GM23338 (cell line): ENCODE data around the gene COBLL1. TPM values are rescaled to one million over a fixed set of nuclear protein-coding genes. Genes with fewer than 3 reads are reported as not detected.

Experiments used
- ATAC-seq: fragments of 200-7000 bp; cut with Tn5 transposase; 3 replicates; pipeline ENCODE4 v1.9.1; 2020
- DNase-seq: peaks from one replicate; pipeline ENCODE4 v3.0.0-alpha.2; 2015; ENCODE audit warnings: low spot score
- H2AFZ ChIP-seq: fragments of 200-600 bp; sonication (generic); 2 replicates; pipeline ENCODE4 v1.8.0; 2016; ENCODE audit warnings: antibody characterized with exemption, mild to moderate bottlenecking, moderate library complexity
- H3F3A ChIP-seq: fragments of 200-600 bp; sonication (generic); replicated peaks from 2 replicates; pipeline ENCODE4 v1.8.0; 2017; ENCODE audit warnings: antibody characterized with exemption, mixed run types, low read depth
- H3K27ac ChIP-seq: fragments of 200-600 bp; sonication (generic); 2 replicates; pipeline ENCODE4 v1.6.1; 2016; ENCODE audit warnings: low read depth
- H3K27me3 ChIP-seq: fragments of 200-600 bp; sonication (generic); 2 replicates; pipeline ENCODE4 v1.8.0; 2016; ENCODE audit warnings: mild to moderate bottlenecking, mixed run types, moderate library complexity; ENCODE audit not compliant: insufficient read depth
- H3K36me3 ChIP-seq: fragments of 200-600 bp; sonication (generic); 2 replicates; pipeline ENCODE4 v1.8.0; 2016; ENCODE audit warnings: mild to moderate bottlenecking; ENCODE audit not compliant: insufficient read depth
- H3K4me1 ChIP-seq: fragments of 200-600 bp; sonication (generic); 2 replicates; pipeline ENCODE4 v1.8.0; 2016; ENCODE audit warnings: mild to moderate bottlenecking, moderate library complexity; ENCODE audit not compliant: insufficient read depth
- H3K4me2 ChIP-seq: fragments of 200-600 bp; sonication (generic); 2 replicates; pipeline ENCODE4 v1.7.1; 2017; ENCODE audit warnings: mixed run types
- H3K4me3 ChIP-seq: fragments of 200-600 bp; sonication (generic); 2 replicates; pipeline ENCODE4 v1.6.1; 2016; ENCODE audit warnings: mixed run types
- H3K79me2 ChIP-seq: fragments of 200-600 bp; sonication (generic); replicated peaks from 2 replicates; pipeline ENCODE4 v1.8.0; 2017; ENCODE audit warnings: mild to moderate bottlenecking; ENCODE audit not compliant: insufficient read depth
- H3K9me2 ChIP-seq: fragments of 200-600 bp; sonication (generic); 2 replicates; pipeline ENCODE4 v1.8.0; 2017; ENCODE audit not compliant: insufficient read depth
- H4K20me1 ChIP-seq: fragments of 200-600 bp; sonication (generic); replicated peaks from 2 replicates; pipeline ENCODE4 v1.8.0; 2017; ENCODE audit warnings: mild to moderate bottlenecking; ENCODE audit not compliant: insufficient read depth
- H3K27ac Mint-ChIP-seq: 2 replicates; pipeline ENCODE4 v1.8.0; 2020; ENCODE audit warnings: inconsistent platforms, mild to moderate bottlenecking, moderate library complexity, mixed read lengths
- H3K27me3 Mint-ChIP-seq: 3 replicates; pipeline ENCODE4 v1.8.0; 2022; ENCODE audit warnings: low read depth, mild to moderate bottlenecking, moderate library complexity, mixed read lengths, inconsistent platforms; ENCODE audit not compliant: insufficient read depth, poor library complexity
- H3K36me3 Mint-ChIP-seq: 3 replicates; pipeline ENCODE4 v1.8.0; 2021; ENCODE audit warnings: low read depth, mild to moderate bottlenecking, inconsistent platforms, moderate library complexity, mixed read lengths
- H3K4me1 Mint-ChIP-seq: 3 replicates; pipeline ENCODE4 v1.8.0; 2020; ENCODE audit warnings: mild to moderate bottlenecking, inconsistent platforms, mixed read lengths
- H3K4me3 Mint-ChIP-seq: 3 replicates; pipeline ENCODE4 v1.8.0; 2021; ENCODE audit warnings: moderate library complexity, mild to moderate bottlenecking, inconsistent platforms, mixed read lengths
- H3K9me3 Mint-ChIP-seq: 3 replicates; pipeline ENCODE4 v1.8.0; 2020; ENCODE audit warnings: moderate library complexity, mild to moderate bottlenecking, inconsistent platforms, mixed read lengths
- CREB1 ChIP-seq: fragments of 250-450 bp; sonication (Bioruptor Pico); IDR thresholded peaks from 2 replicates; pipeline ENCODE4 v1.5.0; 2020; ENCODE audit warnings: low read depth, mild to moderate bottlenecking, moderate library complexity
- CTCF ChIP-seq, 2 experiments: fragments of 200-600 bp in 1 of 2; sonication (generic) in 1 of 2; conservative IDR thresholded peaks; 2 replicates each; pipeline versions ENCODE4 v1.5.1 to v1.6.1; 2016 to 2017; ENCODE audit warnings: antibody characterized with exemption in 2 of 2, low read depth in 2 of 2, mild to moderate bottlenecking in 2 of 2, moderate library complexity in 1 of 2
- ETS1 ChIP-seq: IDR thresholded peaks from 2 replicates; pipeline ENCODE4 v1.6.1; 2016; ENCODE audit warnings: antibody characterized with exemption
- JUNB ChIP-seq: IDR thresholded peaks from one replicate; pipeline ENCODE4 v1.6.1; 2016; ENCODE audit warnings: antibody characterized with exemption; ENCODE audit not compliant: unreplicated experiment
- NANOG ChIP-seq: IDR thresholded peaks from 2 replicates; pipeline ENCODE4 v1.6.1; 2016; ENCODE audit warnings: antibody characterized with exemption, borderline replicate concordance
- POLR2AphosphoS5 ChIP-seq: IDR thresholded peaks from 2 replicates; pipeline ENCODE4 v1.6.1; 2016; ENCODE audit warnings: antibody characterized with exemption, low read depth
- REST ChIP-seq: IDR thresholded peaks from one replicate; pipeline ENCODE4 v1.6.1; 2018; ENCODE audit warnings: antibody characterized with exemption; ENCODE audit not compliant: unreplicated experiment
- STAT1 ChIP-seq: IDR thresholded peaks from one replicate; pipeline ENCODE4 v1.6.1; 2016; ENCODE audit warnings: antibody characterized with exemption; ENCODE audit not compliant: unreplicated experiment
- ZNF114 ChIP-seq: fragments of 250-450 bp; sonication (Bioruptor Pico); IDR thresholded peaks from 2 replicates; pipeline ENCODE4 v1.5.0; 2020; ENCODE audit warnings: mild to moderate bottlenecking, moderate library complexity
- ZNF462 ChIP-seq: fragments of 250-450 bp; sonication (Bioruptor Pico); IDR thresholded peaks from 2 replicates; pipeline ENCODE4 v1.5.0; 2020; ENCODE audit warnings: mild to moderate bottlenecking, moderate library complexity
- polyA plus RNA-seq: library from polyadenylated mRNA; unstranded; fragments of >200 nt; fragmentation: Nextera tagmentation; extraction: Ambion mirVana; gene quantifications from 2 replicates; pipeline ENCODE4 v1.2.1, GENCODE V29; 2016
- total RNA-seq: library from RNA; depleted of rRNA; stranded (reverse); fragments of >200 nt; shearing (Covaris generic); gene quantifications from 2 replicates; pipeline ENCODE4 v1.2.3, GENCODE V29; 2014

The COBLL1 gene
- total and polyA plus RNA-seq, 2 experiments from 2014 or later = 2.9 to 7.4 TPM

GRCh38 chr2:164678631-164679149, 162.9 kb downstream of the COBLL1 start:
- Histone ChIP-seq H3K27me3 (no peaks in the 10 kb centered on the region), H3K79me2 (no peaks in the 10 kb centered on the region), H4K20me1 (no peaks in the 10 kb centered on the region), H3K4me3 (no peak overlapping the region), H3K4me1 (no peaks in the 10 kb centered on the region), H3K36me3 (no peaks in the 10 kb centered on the region), H2AFZ (no peak overlapping the region), H3K27ac (no peak overlapping the region), H3K4me2 (no peak overlapping the region), H3K9me2 (no peaks in the 10 kb centered on the region; the same call in 1 of the 2 replicates), H3F3A (no peaks in the 10 kb centered on the region)
- H3K27ac Mint-ChIP-seq = no peak overlapping the region
- ATAC-seq (no peak), DNase-seq (no peak)
- no peaks in the 10 kb centered on the region for H3K9me3 Mint-ChIP-seq
- TF ChIP-seq ZNF462 (CRISPR knock-in tag) (no peak), STAT1 (no peak), POLR2AphosphoS5 (no peak), NANOG (no peak), ZNF114 (no peak), CREB1 (CRISPR knock-in tag) (no peak), REST (no peak), JUNB (no peak), CTCF (conservative IDR thresholded peaks at IDR 0.05; ENCODE audit: low read depth in 2 of 2) (no peak), ETS1 (no peak)
- no peak overlapping the region for H3K4me3 Mint-ChIP-seq
- H3K27me3 Mint-ChIP-seq = no peaks in the 10 kb centered on the region
- no peaks in the 10 kb centered on the region for H3K4me1 Mint-ChIP-seq
- no peaks in the 10 kb centered on the region for H3K36me3 Mint-ChIP-seq
